ENCODE data around the gene LGI1.
"Not testable (repeated sequence)": the region's sequence is repeated elsewhere in the genome, so short reads cannot be mapped to it uniquely, and the experiment has no call there.

Gene LGI1

GRCh38 chr10:93826355-93826754 lies 68.6 kb downstream of the LGI1 start:
- H3K4me3 ChIP-seq (ENCODE audit: control insufficient read depth in 1 of 7, extremely low read depth in 1 of 7, insufficient read depth in 4 of 7, low read depth in 2 of 7, low read length in 6 of 7): no peak overlapping the region
- no peak overlapping the region for H3K27ac ChIP-seq (ENCODE audit: insufficient read depth in 1 of 2, low read depth in 1 of 2, low read length in 2 of 2, poor library complexity in 1 of 2, severe bottlenecking in 2 of 2)
- 9% methylated on average over 7 of the region's 7 CpGs for whole genome bisulfite sequencing (ENCODE audit: insufficient coverage)
- H3K36me3 ChIP-seq (ENCODE audit: control insufficient read depth in 4 of 4, insufficient read depth in 4 of 4, low read length in 3 of 4): no peaks in the 10 kb centered on the region
- no peaks in the 10 kb centered on the region for H3K9me3 ChIP-seq (ENCODE audit: control extremely low read depth in 1 of 5, control insufficient read depth in 4 of 5, insufficient read depth in 2 of 5, low read depth in 1 of 5, low read length in 4 of 5)
- POLR2A ChIA-PET: no interaction called here
- CTCF ChIA-PET: interaction anchor here (1.9 kb wide), 1 partner anchor 14 kb away, joined by 6 read pairs; no protein-coding TSS in a partner anchor
- peaks cover 0 to 10% (median 8%) of the 10 kb centered on the region in 4 experiments for H3K4me1 ChIP-seq (ENCODE audit: control extremely low read depth in 1 of 4, control insufficient read depth in 4 of 4, insufficient read depth in 4 of 4, low read length in 3 of 4)
- peak in 2 of 3 donors; percentile 19 to 39 for DNase-seq
- H3K27me3 ChIP-seq (replicated peaks in 2 of 5; ENCODE audit: control insufficient read depth in 4 of 5, insufficient read depth in 5 of 5, low read length in 4 of 5): no peaks in the 10 kb centered on the region

- H3K27ac ChIP-seq (ENCODE audit: insufficient read depth in 1 of 2, low read depth in 1 of 2, low read length in 2 of 2, poor library complexity in 1 of 2, severe bottlenecking in 2 of 2): no peak overlapping the region
- POLR2A ChIA-PET: no interaction called here
- H3K4me3 ChIP-seq (ENCODE audit: control insufficient read depth in 1 of 7, extremely low read depth in 1 of 7, insufficient read depth in 4 of 7, low read depth in 2 of 7, low read length in 6 of 7): no peak overlapping the region
- CTCF ChIA-PET: interaction anchor here (0.7 to 1.9 kb wide), 7 partner anchors 9 to 493 kb away, joined by 3 to 6 read pairs (median 5); no protein-coding TSS in a partner anchor
- DNase-seq: peak in 2 of 3 donors; percentile 22 to 33
- H3K27me3 ChIP-seq (replicated peaks in 2 of 5; ENCODE audit: control insufficient read depth in 4 of 5, insufficient read depth in 5 of 5, low read length in 4 of 5): no peaks in the 10 kb centered on the region
- H3K36me3 ChIP-seq (ENCODE audit: control insufficient read depth in 4 of 4, insufficient read depth in 4 of 4, low read length in 3 of 4): no peaks in the 10 kb centered on the region
- 100% methylated on average over 3 of the region's 11 CpGs for WGBS (ENCODE audit: insufficient coverage)
- H3K4me1 ChIP-seq (ENCODE audit: control extremely low read depth in 1 of 4, control insufficient read depth in 4 of 4, insufficient read depth in 4 of 4, low read length in 3 of 4): peaks cover 0 to 10% (median 8%) of the 10 kb centered on the region in 4 experiments
- H3K9me3 ChIP-seq (ENCODE audit: control extremely low read depth in 1 of 5, control insufficient read depth in 4 of 5, insufficient read depth in 2 of 5, low read depth in 1 of 5, low read length in 4 of 5): no peaks in the 10 kb centered on the region
Measured at GRCh38 chr10:93827056-93827804, 69.5 kb downstream of the LGI1 start.

- CTCF ChIA-PET: interaction anchor here (0.8 to 1.2 kb wide), 2 partner anchors 14 to 17 kb away, joined by 3 read pairs; no protein-coding TSS in a partner anchor
- not testable (repeated sequence) for H3K27me3 ChIP-seq (replicated peaks in 2 of 5; ENCODE audit: control insufficient read depth in 4 of 5, insufficient read depth in 5 of 5, low read length in 4 of 5); H3K4me1 ChIP-seq (ENCODE audit: control extremely low read depth in 1 of 4, control insufficient read depth in 4 of 4, insufficient read depth in 4 of 4, low read length in 3 of 4); H3K27ac ChIP-seq (ENCODE audit: insufficient read depth in 1 of 2, low read depth in 1 of 2, low read length in 2 of 2, poor library complexity in 1 of 2, severe bottlenecking in 2 of 2); DNase-seq; H3K4me3 ChIP-seq (ENCODE audit: control insufficient read depth in 1 of 7, extremely low read depth in 1 of 7, insufficient read depth in 4 of 7, low read depth in 2 of 7, low read length in 6 of 7); H3K36me3 ChIP-seq (ENCODE audit: control insufficient read depth in 4 of 4, insufficient read depth in 4 of 4, low read length in 3 of 4); H3K9me3 ChIP-seq (ENCODE audit: control extremely low read depth in 1 of 5, control insufficient read depth in 4 of 5, insufficient read depth in 2 of 5, low read depth in 1 of 5, low read length in 4 of 5)
- 100% methylated on average over 1 of the region's 1 CpG for WGBS (ENCODE audit: insufficient coverage)
- POLR2A ChIA-PET: interaction anchor here (0.7 kb wide), 1 partner anchor 63 kb away, joined by 3 read pairs; no protein-coding TSS in a partner anchor
Measured at GRCh38 chr10:93831065-93831464, 73.3 kb downstream of the LGI1 start.

GRCh38 chr10:93835770-93836169 lies 78.0 kb downstream of the LGI1 start:
- CTCF ChIA-PET: no interaction called here
- no peak for DNase-seq
- no peak overlapping the region for H3K27ac ChIP-seq (ENCODE audit: insufficient read depth in 1 of 2, low read depth in 1 of 2, low read length in 2 of 2, poor library complexity in 1 of 2, severe bottlenecking in 2 of 2)
- H3K27me3 ChIP-seq (replicated peaks in 2 of 5; ENCODE audit: control insufficient read depth in 4 of 5, insufficient read depth in 5 of 5, low read length in 4 of 5): no peaks in the 10 kb centered on the region
- POLR2A ChIA-PET: no interaction called here
- peaks cover 0 to 9% (median 5%) of the 10 kb centered on the region in 5 experiments for H3K9me3 ChIP-seq (ENCODE audit: control extremely low read depth in 1 of 5, control insufficient read depth in 4 of 5, insufficient read depth in 2 of 5, low read depth in 1 of 5, low read length in 4 of 5)
- 94% methylated on average over 5 of the region's 5 CpGs for WGBS (ENCODE audit: insufficient coverage)
- H3K4me3 ChIP-seq (ENCODE audit: control insufficient read depth in 1 of 7, extremely low read depth in 1 of 7, insufficient read depth in 4 of 7, low read depth in 2 of 7, low read length in 6 of 7): no peak overlapping the region
- H3K4me1 ChIP-seq (ENCODE audit: control extremely low read depth in 1 of 4, control insufficient read depth in 4 of 4, insufficient read depth in 4 of 4, low read length in 3 of 4): no peaks in the 10 kb centered on the region
- no peaks in the 10 kb centered on the region for H3K36me3 ChIP-seq (ENCODE audit: control insufficient read depth in 4 of 4, insufficient read depth in 4 of 4, low read length in 3 of 4)

- WGBS (ENCODE audit: insufficient coverage): 100% methylated on average over 1 of the region's 1 CpG
Measured at GRCh38 chr10:93837822-93838221, 80.1 kb downstream of the LGI1 start.

GRCh38 chr10:93838278-93838677 lies 80.5 kb downstream of the LGI1 start:
- no peaks in the 10 kb centered on the region for H3K36me3 ChIP-seq (ENCODE audit: control insufficient read depth in 4 of 4, insufficient read depth in 4 of 4, low read length in 3 of 4)
- no peak for DNase-seq
- H3K9me3 ChIP-seq (ENCODE audit: control extremely low read depth in 1 of 5, control insufficient read depth in 4 of 5, insufficient read depth in 2 of 5, low read depth in 1 of 5, low read length in 4 of 5): peaks cover 0 to 8% (median 5%) of the 10 kb centered on the region in 5 experiments
- CTCF ChIA-PET: interaction anchor here (0.8 to 1.5 kb wide), 2 partner anchors 21 to 83 kb away, joined by 3 read pairs; no protein-coding TSS in a partner anchor
- no peak overlapping the region for H3K4me3 ChIP-seq (ENCODE audit: control insufficient read depth in 1 of 7, extremely low read depth in 1 of 7, insufficient read depth in 4 of 7, low read depth in 2 of 7, low read length in 6 of 7)
- H3K27me3 ChIP-seq (replicated peaks in 2 of 5; ENCODE audit: control insufficient read depth in 4 of 5, insufficient read depth in 5 of 5, low read length in 4 of 5): no peaks in the 10 kb centered on the region
- POLR2A ChIA-PET: no interaction called here
- H3K27ac ChIP-seq (ENCODE audit: insufficient read depth in 1 of 2, low read depth in 1 of 2, low read length in 2 of 2, poor library complexity in 1 of 2, severe bottlenecking in 2 of 2): no peak overlapping the region
- H3K4me1 ChIP-seq (ENCODE audit: control extremely low read depth in 1 of 4, control insufficient read depth in 4 of 4, insufficient read depth in 4 of 4, low read length in 3 of 4): no peaks in the 10 kb centered on the region

More at GRCh38 chr10:93837822-93838221, 80.1 kb downstream of the LGI1 start:
- H3K9me3 ChIP-seq (ENCODE audit: control extremely low read depth in 1 of 5, control insufficient read depth in 4 of 5, insufficient read depth in 2 of 5, low read depth in 1 of 5, low read length in 4 of 5): peaks cover 0 to 9% (median 5%) of the 10 kb centered on the region in 5 experiments
- H3K4me3 ChIP-seq (ENCODE audit: control insufficient read depth in 1 of 7, extremely low read depth in 1 of 7, insufficient read depth in 4 of 7, low read depth in 2 of 7, low read length in 6 of 7): no peak overlapping the region
- ChIA-PET CTCF (interaction anchor here (0.8 to 1.5 kb wide), 2 partner anchors 21 to 83 kb away, joined by 3 read pairs; no protein-coding TSS in a partner anchor), POLR2A (no interaction called here)
- H3K4me1 ChIP-seq (ENCODE audit: control extremely low read depth in 1 of 4, control insufficient read depth in 4 of 4, insufficient read depth in 4 of 4, low read length in 3 of 4): no peaks in the 10 kb centered on the region
- DNase-seq: no peak
- no peaks in the 10 kb centered on the region for H3K36me3 ChIP-seq (ENCODE audit: control insufficient read depth in 4 of 4, insufficient read depth in 4 of 4, low read length in 3 of 4)
- no peak overlapping the region for H3K27ac ChIP-seq (ENCODE audit: insufficient read depth in 1 of 2, low read depth in 1 of 2, low read length in 2 of 2, poor library complexity in 1 of 2, severe bottlenecking in 2 of 2)
- H3K27me3 ChIP-seq (replicated peaks in 2 of 5; ENCODE audit: control insufficient read depth in 4 of 5, insufficient read depth in 5 of 5, low read length in 4 of 5): no peaks in the 10 kb centered on the region

GRCh38 chr10:93841961-93842360 lies 84.2 kb downstream of the LGI1 start:
- WGBS (ENCODE audit: insufficient coverage): 100% methylated on average over 3 of the region's 3 CpGs
- POLR2A ChIA-PET: no interaction called here
- no peaks in the 10 kb centered on the region for H3K27me3 ChIP-seq (replicated peaks in 2 of 5; ENCODE audit: control insufficient read depth in 4 of 5, insufficient read depth in 5 of 5, low read length in 4 of 5)
- CTCF ChIA-PET: no interaction called here
- H3K9me3 ChIP-seq (ENCODE audit: control extremely low read depth in 1 of 5, control insufficient read depth in 4 of 5, insufficient read depth in 2 of 5, low read depth in 1 of 5, low read length in 4 of 5): peaks cover 0 to 2% (median 0%) of the 10 kb centered on the region in 5 experiments
- no peak overlapping the region for H3K27ac ChIP-seq (ENCODE audit: insufficient read depth in 1 of 2, low read depth in 1 of 2, low read length in 2 of 2, poor library complexity in 1 of 2, severe bottlenecking in 2 of 2)
- H3K36me3 ChIP-seq (ENCODE audit: control insufficient read depth in 4 of 4, insufficient read depth in 4 of 4, low read length in 3 of 4): no peaks in the 10 kb centered on the region
- no peak for DNase-seq
- no peaks in the 10 kb centered on the region for H3K4me1 ChIP-seq (ENCODE audit: control extremely low read depth in 1 of 4, control insufficient read depth in 4 of 4, insufficient read depth in 4 of 4, low read length in 3 of 4)
- no peak overlapping the region for H3K4me3 ChIP-seq (ENCODE audit: control insufficient read depth in 1 of 7, extremely low read depth in 1 of 7, insufficient read depth in 4 of 7, low read depth in 2 of 7, low read length in 6 of 7)

Measured in common myeloid progenitor, CD34-positive (primary cell).